ENCODE measurements around the gene POU2F2.

The POU2F2 gene

GRCh38 chr19:42086188-42086736 lies 46.0 kb downstream of the POU2F2 start:
- DNase-seq (ENCODE audit: low spot score) = no peak
- Histone ChIP-seq H3K4me3 (no peak overlapping the region), H3K27ac (no peak overlapping the region)
- no peak for TF ChIP-seq CTCF (IDR thresholded peaks at IDR 0.05)

DNA sequence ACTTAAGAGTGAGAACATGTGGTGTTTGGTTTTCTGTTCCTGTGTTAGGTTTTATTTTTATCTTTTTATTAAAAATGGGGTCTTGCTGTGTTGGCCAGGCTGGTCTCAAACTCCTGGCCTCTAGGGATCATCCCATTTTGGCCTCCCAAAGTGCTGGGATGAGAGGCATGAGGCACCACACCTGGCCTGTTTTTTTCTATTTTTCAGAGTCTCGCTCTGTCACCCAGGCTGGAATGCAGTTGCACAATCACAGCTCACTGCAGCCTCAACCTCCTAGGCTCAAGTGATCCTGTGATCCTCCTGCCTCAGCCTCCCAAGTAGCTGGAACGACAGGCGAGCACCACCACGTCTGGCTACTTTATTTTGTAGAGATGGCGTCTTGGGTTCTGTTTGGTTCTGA lies 48.7 kb downstream of the POU2F2 start:
- no peak for DNase-seq (ENCODE audit: low spot score)
- no peak for TF ChIP-seq CTCF (IDR thresholded peaks at IDR 0.05)
- H3K27ac ChIP-seq = no peak overlapping the region
- H3K4me3 ChIP-seq = no peak overlapping the region

GRCh38 chr19:42081584-42082203 lies 50.6 kb downstream of the POU2F2 start:
- DNase-seq (ENCODE audit: low spot score) = no peak
- no peak for TF ChIP-seq CTCF (IDR thresholded peaks at IDR 0.05)
- Histone ChIP-seq H3K27ac (no peak overlapping the region), H3K4me3 (no peak overlapping the region)

- no peak for DNase-seq (ENCODE audit: low spot score)
- no peak overlapping the region for H3K4me3 ChIP-seq
- no peak for TF ChIP-seq CTCF (IDR thresholded peaks at IDR 0.05)
- no peak overlapping the region for H3K27ac ChIP-seq
Observed at GRCh38 chr19:42080764-42081375, 51.4 kb downstream of the POU2F2 start.

GRCh38 chr19:42079886-42080763 lies 52.1 kb downstream of the POU2F2 start:
- Histone ChIP-seq H3K4me3 (no peak overlapping the region), H3K27ac (no peak overlapping the region)
- peak; percentile 63 for DNase-seq (ENCODE audit: low spot score)
- TF ChIP-seq CTCF (IDR thresholded peaks at IDR 0.05) = no peak

DNA sequence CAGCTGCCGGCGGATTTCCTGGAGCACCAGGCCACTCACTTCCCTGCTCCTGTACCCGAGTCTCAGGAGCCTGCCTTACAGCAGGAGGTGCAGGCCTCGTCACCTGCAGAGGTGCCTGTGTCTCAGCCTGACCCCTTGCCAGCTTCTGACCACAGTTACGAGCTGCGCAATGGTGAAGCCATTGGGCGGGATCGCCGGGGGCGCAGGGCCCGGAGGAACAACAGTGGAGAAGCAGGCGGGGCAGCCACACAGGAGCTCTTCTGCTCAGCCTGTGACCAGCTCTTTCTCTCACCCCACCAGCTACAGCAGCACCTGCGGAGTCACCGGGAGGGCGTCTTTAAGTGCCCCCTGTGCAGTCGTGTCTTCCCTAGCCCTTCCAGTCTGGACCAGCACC lies 53.0 kb downstream of the POU2F2 start:
- no peak overlapping the region for H3K4me3 ChIP-seq
- no peak for TF ChIP-seq CTCF (IDR thresholded peaks at IDR 0.05)
- H3K27ac ChIP-seq = no peak overlapping the region
- DNase-seq (ENCODE audit: low spot score) = no peak
